Osteocyte (in vitro differentiated cells): ENCODE data around the gene DNA2. TPM values are rescaled to one million over a fixed set of nuclear protein-coding genes. Genes with fewer than 3 reads are reported as not detected.
A peak's percentile ranks its signal among the peaks of the same experiment; 100 is the strongest.
"Not testable (repeated sequence)": the region's sequence is repeated elsewhere in the genome, so short reads cannot be mapped to it uniquely, and the experiment has no call there.

ENCODE experiments used
- DNase-seq: peaks from one replicate; pipeline ENCODE4 v3.0.0; 2021; ENCODE audit warnings: mixed read lengths; ENCODE audit not compliant: unreplicated experiment; ENCODE audit errors: extremely low spot score
- H3K27ac Mint-ChIP-seq: one replicate; pipeline ENCODE4 v1.8.0; 2021; ENCODE audit warnings: mild to moderate bottlenecking, mixed read lengths; ENCODE audit not compliant: unreplicated experiment
- H3K27me3 Mint-ChIP-seq: one replicate; pipeline ENCODE4 v1.8.0; 2021; ENCODE audit warnings: mixed read lengths; ENCODE audit not compliant: unreplicated experiment
- H3K36me3 Mint-ChIP-seq: one replicate; pipeline ENCODE4 v1.8.0; 2021; ENCODE audit warnings: mixed read lengths; ENCODE audit not compliant: unreplicated experiment
- H3K4me1 Mint-ChIP-seq: one replicate; pipeline ENCODE4 v1.8.0; 2021; ENCODE audit warnings: mixed read lengths; ENCODE audit not compliant: unreplicated experiment
- H3K4me3 Mint-ChIP-seq: one replicate; pipeline ENCODE4 v1.8.0; 2021; ENCODE audit warnings: mild to moderate bottlenecking, moderate library complexity, mixed read lengths; ENCODE audit not compliant: unreplicated experiment
- H3K9me3 Mint-ChIP-seq: one replicate; pipeline ENCODE4 v1.8.0; 2021; ENCODE audit warnings: mixed read lengths; ENCODE audit not compliant: unreplicated experiment
- CTCF ChIP-seq: fragments of 200-600 bp; sonication (generic); IDR thresholded peaks from 2 replicates; pipeline ENCODE4 v1.5.0; 2021; ENCODE audit warnings: antibody characterized with exemption, mild to moderate bottlenecking, moderate library complexity
- total RNA-seq: library from RNA; stranded (reverse); gene quantifications from 2 replicates; pipeline ENCODE4 v1.2.1, GENCODE V29; 2021

Gene DNA2
- total RNA-seq, 1 donor from 2014 or later: 6.0 TPM

- DNase-seq: no peak
- Mint-ChIP-seq H3K36me3 (no peaks in the 10 kb centered on the region), H3K4me1 (peaks cover 28% of the 10 kb centered on the region), H3K9me3 (no peaks in the 10 kb centered on the region), H3K27me3 (no peaks in the 10 kb centered on the region), H3K27ac (no peak overlapping the region), H3K4me3 (peak overlapping the region; percentile 99)
- TF ChIP-seq CTCF: no peak
Measured at GRCh38 chr10:68469838-68470237, 1.9 kb downstream of the DNA2 start.

DNA sequence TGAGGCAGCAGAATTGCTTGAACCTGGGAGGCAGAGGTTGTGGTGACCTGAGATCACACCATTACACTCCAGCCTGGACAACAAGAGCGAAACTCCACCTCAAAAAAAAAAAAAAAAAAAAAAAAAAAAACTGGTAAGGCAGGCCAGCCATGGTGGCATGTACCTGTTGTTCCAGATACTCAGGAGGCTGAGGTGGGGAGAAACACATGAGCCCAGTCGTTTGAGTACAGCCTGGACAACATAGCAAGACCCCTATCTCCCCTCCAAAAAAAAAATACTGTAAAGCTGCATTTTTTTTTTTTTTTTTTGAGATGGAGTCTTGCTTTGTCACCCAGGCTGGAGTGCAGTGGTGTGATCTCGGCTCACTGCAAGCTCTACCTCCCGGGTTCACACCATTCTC is 7.0 kb downstream of the DNA2 start:
- not testable (repeated sequence) for H3K4me3 Mint-ChIP-seq, H3K36me3 Mint-ChIP-seq, H3K4me1 Mint-ChIP-seq

GRCh38 chr10:68463365-68464093 is 8.2 kb downstream of the DNA2 start:
- no peaks in the 10 kb centered on the region for H3K27me3 Mint-ChIP-seq
- H3K36me3 Mint-ChIP-seq: peaks cover 2% of the 10 kb centered on the region
- no peak for DNase-seq
- H3K27ac Mint-ChIP-seq: no peak overlapping the region
- TF ChIP-seq CTCF: no peak
- no peaks in the 10 kb centered on the region for H3K9me3 Mint-ChIP-seq
- no peak overlapping the region for H3K4me3 Mint-ChIP-seq
- no peaks in the 10 kb centered on the region for H3K4me1 Mint-ChIP-seq

More for the DNA sequence above, 7.0 kb downstream of the DNA2 start:
- not testable (repeated sequence) for DNase-seq, H3K27ac Mint-ChIP-seq, H3K27me3 Mint-ChIP-seq, H3K9me3 Mint-ChIP-seq

GRCh38 chr10:68462536-68462935 is 9.2 kb downstream of the DNA2 start:
- no peak for DNase-seq
- Mint-ChIP-seq H3K4me1 (no peaks in the 10 kb centered on the region), H3K9me3 (no peaks in the 10 kb centered on the region), H3K27me3 (no peaks in the 10 kb centered on the region), H3K27ac (no peak overlapping the region), H3K4me3 (no peak overlapping the region), H3K36me3 (peaks cover 4% of the 10 kb centered on the region)
- TF ChIP-seq CTCF: no peak

DNA sequence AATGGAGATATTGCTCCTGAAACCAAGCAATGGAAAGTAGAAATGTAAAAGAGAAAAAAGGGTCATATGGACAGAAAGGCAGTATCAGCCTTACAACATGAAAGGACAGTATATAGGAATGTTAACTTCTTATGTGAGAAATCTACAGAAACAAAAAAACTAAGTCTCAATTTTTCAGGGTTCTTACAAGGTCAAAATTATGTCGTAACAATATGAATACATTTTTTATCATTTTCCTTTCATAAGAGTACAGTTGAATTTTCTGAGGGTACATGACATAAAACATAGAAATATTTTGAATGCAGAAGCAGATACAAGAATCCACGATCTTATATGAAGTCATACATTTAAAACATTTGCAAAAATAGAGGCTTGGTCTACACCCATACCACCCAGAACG is 10.7 kb downstream of the DNA2 start:
- Mint-ChIP-seq H3K4me3 (no peak overlapping the region), H3K27ac (no peak overlapping the region), H3K4me1 (no peaks in the 10 kb centered on the region), H3K36me3 (peaks cover 7% of the 10 kb centered on the region), H3K9me3 (no peaks in the 10 kb centered on the region), H3K27me3 (no peaks in the 10 kb centered on the region)
- DNase-seq: no peak
- TF ChIP-seq CTCF: no peak

GRCh38 chr10:68449698-68450097 is 22.1 kb downstream of the DNA2 start:
- not testable (repeated sequence) for H3K9me3 Mint-ChIP-seq, DNase-seq, H3K27me3 Mint-ChIP-seq, H3K4me3 Mint-ChIP-seq, H3K36me3 Mint-ChIP-seq, H3K4me1 Mint-ChIP-seq, H3K27ac Mint-ChIP-seq
